BJ (cell line): ENCODE measurements around the gene GNG8. TPM values are rescaled to one million over a fixed set of nuclear protein-coding genes. Genes with fewer than 3 reads are reported as not detected.
"Not testable (repeated sequence)": the region's sequence is repeated elsewhere in the genome, so short reads cannot be mapped to it uniquely, and the experiment has no call there.

Experiments
- CTCF ChIA-PET: fragments of 350-600 bp; formaldehyde crosslinking; extraction: SDS; loops from one replicate; lab custom pipeline; 2021; ENCODE audit warnings: antibody characterized with exemption, inconsistent platforms; lab: Yijun Ruan, JAX
- POLR2A ChIA-PET: fragments of 300-600 bp; sonication (Branson Sonifier 250); formaldehyde crosslinking; extraction: SDS; loops from one replicate; lab custom pipeline; 2021; ENCODE audit warnings: antibody characterized with exemption; lab: Charles Lee
- DNase-seq: peaks from one replicate; pipeline ENCODE4 v3.0.0-alpha.2; 2011; ENCODE audit warnings: low read depth
- H3K27me3 ChIP-seq: 2 replicates; pipeline ENCODE4 v1.6.0; 2011; ENCODE audit warnings: low read length; ENCODE audit not compliant: control insufficient read depth, insufficient read depth
- H3K36me3 ChIP-seq: 2 replicates; pipeline ENCODE4 v1.5.1; 2011; ENCODE audit warnings: low read length; ENCODE audit not compliant: control insufficient read depth, insufficient read depth
- H3K4me3 ChIP-seq: 2 replicates; pipeline ENCODE4 v1.5.1; 2011; ENCODE audit warnings: low read depth, mild to moderate bottlenecking, control low read depth, low read length
- CTCF ChIP-seq: IDR thresholded peaks from 2 replicates; pipeline ENCODE4 v1.5.1; 2011; ENCODE audit warnings: low read depth, mild to moderate bottlenecking, control low read depth, inconsistent platforms, low read length, moderate library complexity; ENCODE audit not compliant: insufficient read depth
- polyA plus RNA-seq: library from polyadenylated mRNA; depleted of rRNA; stranded (reverse); fragments of >200 nt; gene quantifications from 2 replicates; pipeline ENCODE4 v1.2.3, GENCODE V29; 2011

GNG8 gene
- polyA plus RNA-seq, 1 experiment = not detected

- no peaks in the 10 kb centered on the region for H3K27me3 ChIP-seq
- POLR2A ChIA-PET = interaction anchor here (0.6 to 0.9 kb wide), 2 partner anchors 15 to 30 kb away, joined by 3 to 5 read pairs; partner anchors contain the start of gene DACT3
- H3K4me3 ChIP-seq = no peak overlapping the region
- CTCF ChIA-PET = interaction anchor here (0.6 to 5.4 kb wide), 8 partner anchors 9 to 601 kb away, joined by 3 to 34 read pairs (median 6); partner anchors contain the start of genes CALM3 and DACT3
- TF ChIP-seq CTCF = no peak
- no peaks in the 10 kb centered on the region for H3K36me3 ChIP-seq
- DNase-seq = no peak
Observed at GRCh38 chr19:46631481-46631880, 4.5 kb downstream of the GNG8 start.

GRCh38 chr19:46630586-46631205 is 5.3 kb downstream of the GNG8 start:
- ChIA-PET CTCF (interaction anchor here (0.6 to 5.4 kb wide), 7 partner anchors 8 to 602 kb away, joined by 3 to 34 read pairs (median 6); partner anchors contain the start of genes CALM3 and DACT3), POLR2A (interaction anchor here (0.6 to 0.9 kb wide), 2 partner anchors 14 to 31 kb away, joined by 3 to 5 read pairs; partner anchors contain the start of gene DACT3)
- no peak for DNase-seq
- TF ChIP-seq CTCF = no peak
- Histone ChIP-seq H3K4me3 (no peak overlapping the region), H3K36me3 (no peaks in the 10 kb centered on the region), H3K27me3 (no peaks in the 10 kb centered on the region)

- H3K36me3 ChIP-seq = no peaks in the 10 kb centered on the region
- no peak overlapping the region for H3K4me3 ChIP-seq
- CTCF ChIA-PET = interaction anchor here (0.8 to 5.4 kb wide), 4 partner anchors 10 to 32 kb away, joined by 3 to 34 read pairs (median 6); partner anchors contain the start of gene DACT3
- POLR2A ChIA-PET = no interaction called here
- TF ChIP-seq CTCF = no peak
- H3K27me3 ChIP-seq = no peaks in the 10 kb centered on the region
- no peak for DNase-seq
Observed at GRCh38 chr19:46629546-46630025, 6.4 kb downstream of the GNG8 start.

GRCh38 chr19:46628970-46629369 is 7.0 kb downstream of the GNG8 start:
- DNase-seq, H3K27me3 ChIP-seq, H3K4me3 ChIP-seq, POLR2A ChIA-PET, H3K36me3 ChIP-seq: not testable (repeated sequence)
- CTCF ChIA-PET = interaction anchor here (0.6 to 5.4 kb wide), 5 partner anchors 9 to 100 kb away, joined by 3 to 34 read pairs (median 5); partner anchors contain the start of gene DACT3

GRCh38 chr19:46626446-46626845 is 9.6 kb downstream of the GNG8 start:
- H3K36me3 ChIP-seq = no peaks in the 10 kb centered on the region
- CTCF ChIA-PET = interaction anchor here (1.6 to 4.5 kb wide), 3 partner anchors 9 to 34 kb away, joined by 3 to 25 read pairs (median 5); partner anchors contain the start of gene DACT3
- H3K4me3 ChIP-seq = no peak overlapping the region
- no peak for TF ChIP-seq CTCF
- POLR2A ChIA-PET = no interaction called here
- no peak for DNase-seq
- H3K27me3 ChIP-seq = no peaks in the 10 kb centered on the region
